VCaP (cell line): ENCODE measurements around the gene KMT2A.
A peak's percentile ranks its signal among the peaks of the same experiment; 100 is the strongest.

Experiments
- H3K27ac ChIP-seq: fragments of 450-650 bp; 2 replicates; pipeline ENCODE4 v1.5.1; 2017
- CTCF ChIP-seq: fragments of 450-650 bp; conservative IDR thresholded peaks from 2 replicates; pipeline ENCODE4 v1.5.1; 2017; ENCODE audit warnings: mild to moderate bottlenecking, moderate library complexity

The KMT2A gene

GRCh38 chr11:118503216-118503615 is 66.9 kb downstream of the KMT2A start:
- no peak overlapping the region for H3K27ac ChIP-seq
- TF ChIP-seq CTCF = no peak

- TF ChIP-seq CTCF = no peak
- H3K27ac ChIP-seq = no peak overlapping the region
Observed at GRCh38 chr11:118511601-118512000, 75.3 kb downstream of the KMT2A start.

- TF ChIP-seq CTCF = no peak
- peak overlapping the region; percentile 37 for H3K27ac ChIP-seq
Observed at GRCh38 chr11:118514103-118514502, 77.8 kb downstream of the KMT2A start.

- no peak for TF ChIP-seq CTCF
- H3K27ac ChIP-seq = no peak overlapping the region
Observed at GRCh38 chr11:118519549-118519948, 83.3 kb downstream of the KMT2A start.

GRCh38 chr11:118521892-118522311 is 85.6 kb downstream of the KMT2A start:
- no peak for TF ChIP-seq CTCF
- no peak overlapping the region for H3K27ac ChIP-seq

- H3K27ac ChIP-seq = peak overlapping the region; percentile 1; the same call in 1 of the 2 replicates
- TF ChIP-seq CTCF = peak; percentile 73
Observed at GRCh38 chr11:118522571-118523072, 86.3 kb downstream of the KMT2A start.

GRCh38 chr11:118524356-118524755 is 88.1 kb downstream of the KMT2A start:
- 0 out of 2 replicates have a peak, but pooled peaks have one; percentile 8 for TF ChIP-seq CTCF
- H3K27ac ChIP-seq = no peak overlapping the region
